GM12878 (cell line): ENCODE measurements around the gene P3R3URF. TPM values are rescaled to one million over a fixed set of nuclear protein-coding genes. Genes with fewer than 3 reads are reported as not detected.

ENCODE experiments used
- ATAC-seq: fragments of 200-7000 bp; cut with Tn5 transposase; 3 replicates; pipeline ENCODE4 v1.9.1; 2020; ENCODE audit warnings: mild to moderate bottlenecking, moderate library complexity
- BruUV-seq: library from RNA; stranded (reverse); fragments of 400-500 nt; replicated peaks from 2 replicates; lab custom pipeline; 2021; lab: Mats Ljungman, UMichigan
- CTCF ChIA-PET: fragments of 300-600 bp; sonication (Branson Sonifier 250); formaldehyde crosslinking; extraction: SDS; loops from one replicate; lab custom pipeline; 2021; ENCODE audit warnings: inconsistent platforms; lab: Yijun Ruan, JAX
- POLR2A ChIA-PET: fragments of 350-600 bp; formaldehyde crosslinking; extraction: SDS; loops from one replicate; lab custom pipeline; 2021; ENCODE audit warnings: inconsistent platforms; lab: Charles Lee
- RAD21 ChIA-PET: fragments of 300-600 bp; sonication (Branson Sonifier 250); formaldehyde crosslinking; loops from one replicate; lab custom pipeline; 2023; ENCODE audit warnings: antibody characterized with exemption; ENCODE audit not compliant: unreplicated experiment; lab: Charles Lee
- SMC1A ChIA-PET: fragments of 300-600 bp; sonication (Branson Sonifier 250); formaldehyde crosslinking; loops from one replicate; lab custom pipeline; 2023; ENCODE audit not compliant: unreplicated experiment, uncharacterized antibody; lab: Charles Lee
- DNase-seq: peaks from one replicate; pipeline ENCODE4 v3.0.0-alpha.2; 2011; ENCODE audit warnings: low read depth, low spot score
- FAIRE-seq: peaks from 3 replicates; lab custom pipeline; 2011; peaks lifted over from hg19 to GRCh38; lab: Jason Lieb, UNC
- H2AFZ ChIP-seq: 2 replicates; pipeline ENCODE4 v1.6.0; 2011; ENCODE audit warnings: low read depth, low read length, control low read depth; ENCODE audit not compliant: control insufficient read depth
- H3K27ac ChIP-seq: 2 replicates; pipeline ENCODE4 v1.5.1; 2011; ENCODE audit warnings: control low read depth; ENCODE audit not compliant: control insufficient read depth, insufficient read depth
- H3K27me3 ChIP-seq, 2 experiments: replicated peaks in 1 of 2; 2 replicates each; pipeline versions ENCODE4 v1.6.0 to v1.6.1; 2011; ENCODE audit warnings: low read length in 1 of 2; ENCODE audit not compliant: control insufficient read depth in 2 of 2, insufficient read depth in 2 of 2
- H3K36me3 ChIP-seq, 2 experiments: 2 replicates each; pipeline ENCODE4 v1.5.1; 2011; ENCODE audit warnings: low read length in 1 of 2; ENCODE audit not compliant: control insufficient read depth in 2 of 2, insufficient read depth in 2 of 2
- H3K4me1 ChIP-seq: 2 replicates; pipeline ENCODE4 v1.6.1; 2011; ENCODE audit warnings: mild to moderate bottlenecking, low read length, moderate library complexity, mixed read lengths; ENCODE audit not compliant: control insufficient read depth, insufficient read depth
- H3K4me2 ChIP-seq: 2 replicates; pipeline ENCODE4 v1.6.0; 2011; ENCODE audit warnings: control low read depth; ENCODE audit not compliant: control insufficient read depth, insufficient read depth
- H3K4me3 ChIP-seq: fragments of 200-600 bp; sonication (generic); 2 replicates; pipeline ENCODE4 v1.5.1; 2016
- H3K79me2 ChIP-seq: 2 replicates; pipeline ENCODE4 v1.6.0; 2011; ENCODE audit warnings: low read length; ENCODE audit not compliant: control insufficient read depth, insufficient read depth
- H3K9ac ChIP-seq: 2 replicates; pipeline ENCODE4 v1.8.0; 2011; ENCODE audit warnings: low read length, control low read depth, mixed read lengths; ENCODE audit not compliant: control insufficient read depth, insufficient read depth
- H3K9me3 ChIP-seq: replicated peaks from 3 replicates; pipeline ENCODE4 v1.5.1; 2011; ENCODE audit warnings: mild to moderate bottlenecking, low read length; ENCODE audit not compliant: control insufficient read depth, insufficient read depth
- H4K20me1 ChIP-seq: 2 replicates; pipeline ENCODE4 v1.6.0; 2011; ENCODE audit not compliant: control insufficient read depth, insufficient read depth
- BACH1 ChIP-seq: fragments of 450-650 bp; IDR thresholded peaks from 2 replicates; pipeline ENCODE4 v1.6.1; 2017; ENCODE audit warnings: mild to moderate bottlenecking, borderline replicate concordance
- BCL3 ChIP-seq: IDR thresholded peaks from 2 replicates; pipeline ENCODE4 v1.6.1; 2011; ENCODE audit warnings: borderline replicate concordance, low read depth, mild to moderate bottlenecking, moderate library complexity, low read length; ENCODE audit not compliant: insufficient read depth, poor library complexity, severe bottlenecking
- BRCA1 ChIP-seq: IDR thresholded peaks from 2 replicates; pipeline ENCODE4 v1.6.1; 2011; ENCODE audit warnings: low read depth, low read length, improper control_type of control experiment
- FOXK2 ChIP-seq: fragments of 450-650 bp; IDR thresholded peaks from 2 replicates; pipeline ENCODE4 v1.6.1; 2017; ENCODE audit warnings: mild to moderate bottlenecking, moderate library complexity
- HCFC1 ChIP-seq: fragments of 150-350 bp; IDR thresholded peaks from 2 replicates; pipeline ENCODE4 v1.6.1; 2014; ENCODE audit warnings: low read length
- HDAC2 ChIP-seq: fragments of 200-600 bp; sonication (generic); IDR thresholded peaks from 2 replicates; pipeline ENCODE4 v1.6.1; 2017
- IRF3 ChIP-seq: fragments of 450-650 bp; IDR thresholded peaks from 2 replicates; pipeline ENCODE4 v1.6.1; 2014; ENCODE audit warnings: mild to moderate bottlenecking
- NFYB ChIP-seq: IDR thresholded peaks from 2 replicates; pipeline ENCODE4 v1.6.1; 2011; ENCODE audit warnings: low read depth, mild to moderate bottlenecking, low read length, improper control_type of control experiment, moderate library complexity; ENCODE audit not compliant: insufficient read depth
- NR2F1 ChIP-seq: fragments of 450-650 bp; conservative IDR thresholded peaks from 2 replicates; pipeline ENCODE4 v1.6.1; 2017; ENCODE audit warnings: mild to moderate bottlenecking
- PKNOX1 ChIP-seq: fragments of 450-650 bp; IDR thresholded peaks from 2 replicates; pipeline ENCODE4 v1.6.1; 2016; ENCODE audit warnings: mild to moderate bottlenecking
- TCF12 ChIP-seq: IDR thresholded peaks from 2 replicates; pipeline ENCODE4 v1.6.1; 2011; ENCODE audit warnings: low read depth, mild to moderate bottlenecking, low read length
- ZBTB33 ChIP-seq: fragments of 450-650 bp; IDR thresholded peaks from 2 replicates; pipeline ENCODE4 v1.6.1; 2017; ENCODE audit warnings: mild to moderate bottlenecking
- ZNF217 ChIP-seq: fragments of 450-650 bp; IDR thresholded peaks from 2 replicates; pipeline ENCODE4 v1.6.1; 2017; ENCODE audit warnings: antibody characterized with exemption, mild to moderate bottlenecking
- WGBS: methylation state at CpG from one replicate; pipeline ENCODE4 v1.1.6; 2016; ENCODE audit warnings: low lambda C conversion rate; ENCODE audit not compliant: insufficient replicate concordance, insufficient coverage; ENCODE audit errors: missing lambda C conversion rate; 5-methylcytosine and 5-hydroxymethylcytosine counted together
- in situ Hi-C: fragments of 300-500 bp; cut with MboI; formaldehyde crosslinking; loops from 9 replicates; pipeline ENCODE4 v1.14.3; 2018; ENCODE audit warnings: mixed read lengths
- intact Hi-C: fragments of 100-400 bp; cut with micrococcal nuclease; formaldehyde crosslinking; loops from one replicate; pipeline ENCODE4 v1.14.2; 2022; ENCODE audit not compliant: unreplicated experiment
- polyA plus RNA-seq, 11 experiments: library from polyadenylated mRNA; depleted of rRNA in 4 of 11; unstranded in 6 of 11; stranded (reverse) in 5 of 11; fragments of >200 nt; fragmentation: Nextera tagmentation in 4 of 11; fragmentation: Illumina TruSeq in 1 of 11; extraction: Ambion mirVana in 4 of 11; extraction: Trizol in 1 of 11; gene quantifications; 1 replicate in 1 of 11; 2 replicates in 10 of 11; pipeline versions ENCODE4 v1.2.1 to v1.2.3, GENCODE V29; 2011 to 2016; ENCODE audit warnings: inconsistent platforms in 2 of 11, missing spikeins in 2 of 11, low read depth in 1 of 11
- total RNA-seq, 4 experiments: library from RNA; depleted of rRNA in 3 of 4; stranded (reverse); fragments of >200 nt in 3 of 4; fragmentation: Illumina TruSeq in 1 of 4; extraction: Trizol in 1 of 4; gene quantifications; 2 replicates each; pipeline versions ENCODE4 v1.2.1 to v1.2.3, GENCODE V29; 2013 to 2021
- TF ChIP-seq, protein P1 (sequence below): IDR thresholded peaks from 2 replicates; pipeline ENCODE4 v1.6.1; 2011; ENCODE audit warnings: mild to moderate bottlenecking, low read depth, low read length, moderate library complexity; ENCODE audit not compliant: insufficient replicate concordance

The P3R3URF gene
- total and polyA plus RNA-seq, 10 of the 15 experiments (the other 5 are each of a cell fraction or from before 2014, with no cell fraction given), result not detected

DNA sequence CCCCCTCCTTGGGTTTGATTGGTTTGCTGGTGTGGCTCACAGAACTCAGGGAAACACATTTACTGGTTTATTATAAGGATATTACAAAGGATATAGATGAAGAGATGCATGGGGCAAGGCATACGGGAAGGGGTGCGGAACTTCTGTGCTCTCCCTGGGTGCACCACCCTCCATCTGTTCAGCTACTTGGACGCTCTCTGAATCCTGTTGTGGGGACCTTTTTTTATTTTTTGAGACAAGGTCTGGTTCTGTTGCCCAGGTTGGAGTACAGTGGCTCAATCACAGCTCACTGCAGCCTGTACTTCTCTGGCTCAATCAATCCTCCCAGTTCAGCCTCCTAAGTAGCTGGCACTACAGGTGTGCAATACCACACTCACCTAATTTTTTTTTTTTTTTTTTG lies 34.3 kb upstream of the P3R3URF start:
- no peaks in the 10 kb centered on the region for H3K36me3 ChIP-seq
- intact Hi-C loops, result no loop called here
- no peaks in the 10 kb centered on the region for H4K20me1 ChIP-seq
- TF ChIP-seq IRF3 (no peak), NR2F1 (no peak), FOXK2 (no peak), BCL3 (no peak), BRCA1 (no peak), ZBTB33 (no peak), PKNOX1 (no peak), BACH1 (no peak), TCF12 (no peak), HCFC1 (no peak), HDAC2 (no peak), ZNF217 (no peak), NFYB (no peak)
- TF ChIP-seq, protein P1, sequence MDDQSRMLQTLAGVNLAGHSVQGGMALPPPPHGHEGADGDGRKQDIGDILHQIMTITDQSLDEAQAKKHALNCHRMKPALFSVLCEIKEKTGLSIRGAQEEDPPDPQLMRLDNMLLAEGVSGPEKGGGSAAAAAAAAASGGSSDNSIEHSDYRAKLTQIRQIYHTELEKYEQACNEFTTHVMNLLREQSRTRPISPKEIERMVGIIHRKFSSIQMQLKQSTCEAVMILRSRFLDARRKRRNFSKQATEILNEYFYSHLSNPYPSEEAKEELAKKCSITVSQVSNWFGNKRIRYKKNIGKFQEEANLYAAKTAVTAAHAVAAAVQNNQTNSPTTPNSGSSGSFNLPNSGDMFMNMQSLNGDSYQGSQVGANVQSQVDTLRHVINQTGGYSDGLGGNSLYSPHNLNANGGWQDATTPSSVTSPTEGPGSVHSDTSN, result no peak
- ChIA-PET POLR2A (no interaction called here), RAD21 (no interaction called here), CTCF (interaction anchor here (0.9 to 1.5 kb wide), 3 partner anchors 13 to 53 kb away, joined by 3 to 7 read pairs (median 4); no protein-coding TSS in a partner anchor), SMC1A (no interaction called here)
- FAIRE-seq (no peak), ATAC-seq (no peak), DNase-seq (no peak)
- H3K4me1 ChIP-seq, result no peaks in the 10 kb centered on the region
- no peak overlapping the region for H3K4me3 ChIP-seq
- no peaks in the 10 kb centered on the region for H3K9me3 ChIP-seq
- WGBS, result 67% methylated on average over 3 of the region's 3 CpGs
- no peak overlapping the region for H3K4me2 ChIP-seq
- no peak overlapping the region for H3K9ac ChIP-seq
- H3K27me3 ChIP-seq, result no peaks in the 10 kb centered on the region
- H2AFZ ChIP-seq, result no peak overlapping the region
- in situ Hi-C loops, result no loop called here
- no TSS peak for BruUV-seq
- H3K79me2 ChIP-seq, result no peaks in the 10 kb centered on the region
- no peak overlapping the region for H3K27ac ChIP-seq
